HG03135 (cell line): ENCODE data around the gene PCBP4.

Experiments used
- ATAC-seq: cut with Tn5 transposase; IDR thresholded peaks from one replicate; pipeline ENCODE4 v1.9.1; 2021; ENCODE audit warnings: mild to moderate bottlenecking, moderate library complexity; ENCODE audit not compliant: unreplicated experiment

Gene PCBP4

DNA sequence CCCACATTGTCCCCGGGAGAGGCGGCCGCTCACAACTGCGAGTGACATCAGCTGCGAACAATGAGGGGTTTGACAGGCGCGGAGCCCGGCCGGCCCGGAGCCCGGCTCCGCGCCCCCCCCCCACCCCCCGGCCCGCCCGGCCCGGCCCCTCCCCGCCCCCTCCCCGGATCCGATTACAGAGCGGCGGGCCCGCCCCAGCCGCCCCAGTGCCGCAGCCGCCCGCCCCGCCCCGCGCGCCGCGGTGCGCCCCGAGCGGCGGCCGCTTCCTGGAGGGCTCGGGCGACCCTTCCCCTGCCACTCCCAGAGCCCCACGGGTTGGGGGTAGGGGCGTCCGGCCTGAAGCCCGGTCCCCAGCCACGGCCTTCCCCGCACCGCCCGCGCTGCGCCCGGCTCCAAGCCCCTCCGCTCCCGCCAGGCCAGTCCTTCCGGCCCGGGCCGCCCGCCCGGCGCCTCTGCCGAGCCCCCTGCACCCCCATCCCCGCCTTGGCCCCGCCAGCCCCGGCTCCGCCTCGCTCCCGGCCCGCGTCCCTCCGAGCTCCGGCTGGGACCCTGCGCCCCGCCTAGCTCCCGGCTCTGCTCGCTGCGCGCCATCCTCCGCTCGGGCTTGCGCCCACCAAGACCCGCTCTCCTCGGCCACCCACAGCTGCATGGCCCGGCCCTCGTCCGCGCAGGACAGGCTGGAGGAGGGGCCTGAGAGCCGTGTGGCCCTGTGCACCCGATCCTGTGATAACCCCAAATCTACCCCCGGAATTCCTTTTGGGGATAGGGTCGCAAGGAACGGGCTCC is at the start of gene PCBP4:
Gene PCBP4, minus strand, starts transcription at position 71 of the 786 bp plus-strand sequence. CDS start 6,214 bp downstream, outside the sequence.
- no peak for ATAC-seq

DNA sequence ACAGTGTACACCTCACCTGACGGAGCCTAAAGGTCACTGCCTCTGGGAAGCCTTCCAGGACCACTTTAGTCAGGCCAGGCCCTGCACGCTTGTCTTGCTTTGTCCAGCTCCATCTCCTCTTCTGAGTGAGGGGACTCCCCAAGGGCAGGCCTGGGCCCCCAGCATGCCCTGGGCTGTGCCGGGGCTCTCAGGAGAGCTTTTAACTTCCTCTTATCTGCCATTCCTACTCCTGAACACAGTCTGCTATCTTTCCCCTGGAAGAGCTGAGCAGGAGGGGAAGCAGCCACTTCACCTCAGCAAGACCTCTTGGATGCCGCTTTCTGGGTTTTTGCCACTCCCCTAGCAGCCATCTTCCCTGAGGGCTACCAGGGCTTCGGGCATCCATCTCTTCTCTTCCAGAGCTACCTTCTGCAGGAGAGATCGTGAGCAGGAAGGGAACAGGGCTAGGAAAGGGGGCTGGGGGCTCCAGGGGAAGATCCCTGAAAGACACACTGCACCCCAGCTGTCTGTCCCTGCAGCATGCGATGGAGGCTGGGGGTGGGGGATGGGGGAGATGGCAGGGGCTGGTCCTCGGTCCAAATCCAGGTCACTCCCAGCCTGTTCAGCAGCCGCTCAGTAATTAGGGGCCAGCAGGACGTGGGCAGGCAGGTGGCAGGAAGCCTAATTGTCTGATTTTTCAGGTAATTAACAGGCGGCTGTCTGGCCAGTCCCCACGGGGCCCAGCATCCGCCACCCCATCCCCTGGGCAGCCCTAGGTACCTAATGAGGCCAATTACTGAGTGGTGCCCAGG is 48.4 kb upstream of the PCBP4 start:
- ATAC-seq = no peak

GRCh38 chr3:52014613-52015012 is 47.4 kb upstream of the PCBP4 start:
- ATAC-seq = no peak

GRCh38 chr3:52013802-52014598 is 46.7 kb upstream of the PCBP4 start:
- ATAC-seq = no peak

- no peak for ATAC-seq
These were observed 45.4 kb upstream of the PCBP4 start for GRCh38 chr3:52012699-52013098.

DNA sequence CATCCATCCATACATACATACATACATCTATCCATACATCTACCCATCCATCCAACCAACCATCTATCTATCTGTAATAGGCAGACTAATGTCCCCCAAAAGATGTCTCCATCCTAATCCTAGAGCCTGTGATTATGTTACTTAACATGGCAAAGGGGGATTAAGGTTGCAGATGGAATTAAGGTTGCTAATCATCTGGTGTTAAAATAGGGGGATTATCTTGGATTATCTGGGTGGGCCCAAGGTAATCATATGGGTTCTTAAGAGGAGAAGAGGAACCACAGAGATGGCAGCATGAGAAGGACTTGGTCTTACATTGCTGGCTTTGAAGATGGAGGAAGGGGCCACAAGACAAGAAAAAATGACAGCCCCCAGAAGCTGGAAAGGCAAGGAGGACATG is 43.2 kb upstream of the PCBP4 start:
- no peak for ATAC-seq

GRCh38 chr3:52007291-52007690 is 40.0 kb upstream of the PCBP4 start:
- no peak for ATAC-seq

GRCh38 chr3:52006820-52007133 is 39.5 kb upstream of the PCBP4 start:
- ATAC-seq = no peak

- no peak for ATAC-seq
These were observed 39.0 kb upstream of the PCBP4 start for GRCh38 chr3:52006017-52006819.

GRCh38 chr3:52005571-52005986 is 38.3 kb upstream of the PCBP4 start:
- no peak for ATAC-seq

DNA sequence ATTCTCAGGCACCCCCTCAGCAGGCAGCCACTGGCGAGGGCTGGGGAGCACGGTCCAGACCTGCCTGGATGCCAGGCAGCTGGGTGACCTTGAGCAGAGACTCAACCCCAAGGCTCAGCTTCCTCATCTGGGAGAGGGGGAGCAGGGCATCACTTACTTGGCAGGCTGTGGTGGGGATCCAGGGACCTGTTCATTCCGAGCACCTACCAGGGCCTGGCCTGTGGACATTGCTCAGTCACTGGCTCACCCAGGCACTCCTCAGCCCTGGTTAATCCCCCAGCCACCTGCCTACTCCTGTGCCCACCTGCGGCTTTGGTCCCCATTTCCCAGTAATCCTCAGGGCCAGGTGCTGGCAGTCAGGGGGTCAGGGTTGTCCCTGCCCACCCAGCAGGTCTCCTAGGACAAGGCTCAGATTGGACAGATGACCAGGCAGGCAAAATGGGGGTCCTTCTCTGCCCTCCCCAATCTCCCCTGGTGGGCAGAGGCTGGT is 37.7 kb upstream of the PCBP4 start:
- ATAC-seq = no peak

- no peak for ATAC-seq
These were observed 37.0 kb upstream of the PCBP4 start for GRCh38 chr3:52004163-52004787.

DNA sequence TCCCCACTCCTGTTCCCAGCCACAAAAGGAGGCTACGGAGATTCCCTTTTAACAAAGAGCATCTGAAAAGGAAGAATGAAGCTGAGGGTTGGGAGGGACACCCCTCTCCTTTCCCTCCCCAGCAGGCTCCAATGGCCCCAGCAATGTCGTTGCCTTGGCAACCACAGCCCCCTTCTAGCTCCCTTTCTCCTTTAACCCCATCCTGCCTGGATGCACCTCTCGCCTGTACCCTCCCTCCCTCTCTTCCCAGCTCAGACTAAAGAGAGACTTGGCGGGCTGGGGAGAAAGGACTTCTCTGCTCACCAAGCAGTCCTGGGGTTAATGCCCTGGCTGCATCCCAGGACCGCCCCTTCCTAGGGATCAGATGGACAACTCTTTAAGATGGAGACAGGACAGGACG is 35.5 kb upstream of the PCBP4 start:
- no peak for ATAC-seq

GRCh38 chr3:52001443-52001974 is 34.3 kb upstream of the PCBP4 start:
- ATAC-seq = peak; percentile 75

DNA sequence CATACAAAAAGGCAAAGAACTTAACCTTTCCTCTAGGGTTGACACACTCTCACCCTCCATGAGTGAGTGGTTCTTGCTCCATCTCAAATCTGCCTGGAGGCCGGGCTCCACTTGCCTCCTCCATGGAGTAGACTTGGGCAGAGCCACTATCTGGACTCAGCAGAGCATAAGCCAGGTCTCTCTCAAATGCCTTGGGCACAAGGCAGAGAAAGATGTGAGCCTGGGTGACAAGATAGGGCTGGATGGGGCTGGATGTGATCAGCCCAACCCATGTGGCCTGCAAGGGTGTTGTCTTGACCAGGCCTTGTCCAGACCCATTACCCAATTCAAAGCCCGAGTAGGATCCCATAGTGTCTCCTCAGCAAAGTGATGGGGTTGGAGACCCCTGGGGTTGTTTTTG is 32.6 kb upstream of the PCBP4 start:
- ATAC-seq = no peak

DNA sequence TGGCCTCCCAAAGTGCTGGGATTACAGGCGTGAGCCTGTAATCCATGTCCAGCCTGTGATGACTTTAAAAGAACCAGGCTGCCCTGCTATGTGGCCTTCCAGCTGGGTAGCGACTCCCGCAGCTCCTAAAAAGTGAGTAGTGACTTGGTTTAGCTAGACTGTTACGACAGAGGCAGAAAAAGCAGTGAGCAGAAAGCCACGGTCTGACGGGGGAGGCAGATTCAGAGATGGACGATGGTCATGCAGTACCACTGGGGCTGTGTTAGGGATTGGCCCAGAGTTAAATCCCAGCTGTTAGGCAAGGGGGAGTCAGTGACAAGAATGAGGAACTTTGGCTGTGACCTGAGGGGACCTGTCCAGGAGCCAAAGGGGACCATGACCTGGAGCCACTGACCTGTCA is 31.5 kb upstream of the PCBP4 start:
- no peak for ATAC-seq

- ATAC-seq = no peak
These were observed 30.8 kb upstream of the PCBP4 start for GRCh38 chr3:51997935-51998596.

GRCh38 chr3:51997172-51997571 is 29.9 kb upstream of the PCBP4 start:
- no peak for ATAC-seq
